HepG2 (cell line): Measurements from ENCODE around the gene TK2. TPM values are rescaled to one million over a fixed set of nuclear protein-coding genes. Genes with fewer than 3 reads are reported as not detected.
"Not testable (repeated sequence)": the region's sequence is repeated elsewhere in the genome, so short reads cannot be mapped to it uniquely, and the experiment has no call there.

Source experiments
- ATAC-seq: fragments of 200-7000 bp; cut with Tn5 transposase; 3 replicates; pipeline ENCODE4 v1.9.1; 2020; ENCODE audit warnings: mild to moderate bottlenecking, moderate library complexity
- BruUV-seq: library from RNA; stranded (reverse); fragments of 400-500 nt; replicated peaks from 2 replicates; lab custom pipeline; 2021; lab: Mats Ljungman, UMichigan
- CTCF ChIA-PET: fragments of 300-600 bp; formaldehyde crosslinking; extraction: SDS; loops from one replicate; lab custom pipeline; 2021; ENCODE audit warnings: low total read pairs, inconsistent platforms, low intra/inter-chr PET ratio; lab: Yijun Ruan, JAX
- POLR2A ChIA-PET: fragments of 350-600 bp; sonication (Branson Sonifier 250); formaldehyde crosslinking; loops from one replicate; lab custom pipeline; 2020; ENCODE audit warnings: antibody characterized with exemption, inconsistent platforms; lab: Yijun Ruan, JAX
- DNase-seq: peaks from one replicate; pipeline ENCODE4 v3.0.0-alpha.2; 2015; ENCODE audit warnings: low spot score
- FAIRE-seq: peaks from 3 replicates; lab custom pipeline; 2011; peaks lifted over from hg19 to GRCh38; lab: Jason Lieb, UNC
- H2AFZ ChIP-seq: one replicate; pipeline ENCODE4 v1.6.1; 2011; ENCODE audit warnings: low read length, inconsistent platforms
- H3K27ac ChIP-seq: fragments of 300-600 bp; 3 replicates; pipeline ENCODE4 v1.8.0; 2011; ENCODE audit warnings: mixed run types, mild to moderate bottlenecking, mixed read lengths, low read length, inconsistent platforms; ENCODE audit not compliant: insufficient read depth; ENCODE audit errors: extremely low read length
- H3K27me3 ChIP-seq, 2 experiments: fragments of 200-600 bp in 1 of 2; 2 replicates in 1 of 2; 3 replicates in 1 of 2; pipeline versions ENCODE4 v1.6.0 to v1.8.0; 2011; ENCODE audit warnings: low read length in 2 of 2, mild to moderate bottlenecking in 2 of 2, moderate library complexity in 2 of 2, inconsistent platforms in 1 of 2; ENCODE audit not compliant: insufficient read depth in 2 of 2, control insufficient read depth in 1 of 2
- H3K36me3 ChIP-seq, 2 experiments: fragments of 200-600 bp in 1 of 2; replicated peaks in 1 of 2; 2 replicates in 1 of 2; 3 replicates in 1 of 2; pipeline versions ENCODE4 v1.5.1 to v1.8.0; 2011; ENCODE audit warnings: low read length in 2 of 2, inconsistent platforms in 1 of 2; ENCODE audit not compliant: insufficient read depth in 2 of 2, control insufficient read depth in 1 of 2
- H3K4me1 ChIP-seq: 2 replicates; pipeline ENCODE4 v1.5.1; 2012; ENCODE audit warnings: low read length, inconsistent platforms; ENCODE audit not compliant: insufficient read depth
- H3K4me2 ChIP-seq: 2 replicates; pipeline ENCODE4 v1.6.0; 2011; ENCODE audit warnings: low read depth, low read length, inconsistent platforms
- H3K4me3 ChIP-seq, 3 experiments: fragments of 200-600 bp in 1 of 3; sonication (generic), shearing (Covaris generic) in 1 of 3; replicated peaks in 1 of 3; 2 replicates each; pipeline ENCODE4 v1.5.1; 2011 to 2016; ENCODE audit warnings: low read length in 3 of 3, inconsistent platforms in 2 of 3, low read depth in 2 of 3, mild to moderate bottlenecking in 2 of 3, control low read depth in 1 of 3, mixed read lengths in 1 of 3; ENCODE audit not compliant: insufficient read depth in 1 of 3
- H3K79me2 ChIP-seq: one replicate; pipeline ENCODE4 v1.6.1; 2011; ENCODE audit warnings: low read length, inconsistent platforms; ENCODE audit not compliant: insufficient read depth
- H3K9ac ChIP-seq: 2 replicates; pipeline ENCODE4 v1.6.0; 2011; ENCODE audit warnings: mild to moderate bottlenecking, low read depth, low read length, inconsistent platforms; ENCODE audit not compliant: insufficient read depth
- H3K9me3 ChIP-seq: 2 replicates; pipeline ENCODE4 v1.5.1; 2012; ENCODE audit warnings: mild to moderate bottlenecking, low read length
- H4K20me1 ChIP-seq: 2 replicates; pipeline ENCODE4 v1.6.0; 2011; ENCODE audit warnings: inconsistent platforms, mild to moderate bottlenecking, low read length, moderate library complexity; ENCODE audit not compliant: insufficient read depth
- BCL6 ChIP-seq: IDR thresholded peaks from 2 replicates; pipeline ENCODE4 v1.6.1; 2016; ENCODE audit warnings: missing genetic modification reagents, missing compliant biosample characterization
- HNF1B ChIP-seq: sonication (generic); formaldehyde crosslinking; IDR thresholded peaks from 2 replicates; pipeline ENCODE4 v1.5.1; 2020; ENCODE audit warnings: mild to moderate bottlenecking, moderate library complexity, missing genetic modification reagents
- HNF4A ChIP-seq: sonication (generic); formaldehyde crosslinking; IDR thresholded peaks from 2 replicates; pipeline ENCODE4 v1.4.0; 2020; ENCODE audit warnings: missing genetic modification reagents
- MAZ ChIP-seq, 2 experiments: sonication (generic) in 1 of 2; formaldehyde crosslinking in 1 of 2; IDR thresholded peaks; 2 replicates each; pipeline versions ENCODE4 v1.5.0 to v1.6.1; 2012 to 2020; ENCODE audit warnings: low read depth in 2 of 2, mild to moderate bottlenecking in 2 of 2, borderline replicate concordance in 1 of 2, improper control_type of control experiment in 1 of 2, low read length in 1 of 2, missing genetic modification reagents in 1 of 2, moderate library complexity in 1 of 2
- MED1 ChIP-seq: sonication (generic); formaldehyde crosslinking; IDR thresholded peaks from 2 replicates; pipeline ENCODE4 v1.4.0; 2020; ENCODE audit warnings: missing genetic modification reagents
- NR2F6 ChIP-seq, 2 experiments: IDR thresholded peaks; 2 replicates each; pipeline ENCODE4 v1.6.1; 2016; ENCODE audit warnings: antibody characterized with exemption in 1 of 2, mild to moderate bottlenecking in 1 of 2
- RARA ChIP-seq: IDR thresholded peaks from 2 replicates; pipeline ENCODE4 v1.6.1; 2016; ENCODE audit warnings: missing genetic modification reagents, missing compliant biosample characterization
- ZBTB38 ChIP-seq: sonication (generic); formaldehyde crosslinking; IDR thresholded peaks from 2 replicates; pipeline ENCODE4 v1.5.1; 2020; ENCODE audit warnings: mild to moderate bottlenecking, missing genetic modification reagents
- ZFX ChIP-seq: sonication (generic); formaldehyde crosslinking; IDR thresholded peaks from 2 replicates; pipeline ENCODE4 v1.4.0; 2020; ENCODE audit warnings: mild to moderate bottlenecking, low read depth, missing genetic modification reagents, moderate library complexity
- ZNF160 ChIP-seq: sonication (generic); formaldehyde crosslinking; IDR thresholded peaks from 2 replicates; pipeline ENCODE4 v1.8.0; 2022; ENCODE audit warnings: mild to moderate bottlenecking, inconsistent platforms, missing genetic modification reagents
- WGBS: methylation state at CpG from one replicate; pipeline ENCODE4 v1.1.6; 2017; ENCODE audit warnings: low lambda C conversion rate; 5-methylcytosine and 5-hydroxymethylcytosine counted together
- in situ Hi-C: cut with HindIII; loops from 2 replicates; pipeline ENCODE4 v1.10.0; 2017; ENCODE audit warnings: low pct_unique_long_range_greater_than_20kb; ENCODE audit not compliant: extremely low pct_ligation_motif_present
- intact Hi-C: fragments of 100-400 bp; cut with micrococcal nuclease; formaldehyde crosslinking; loops from one replicate; pipeline ENCODE4 v1.10.0; 2022; ENCODE audit not compliant: unreplicated experiment
- polyA plus RNA-seq, 8 experiments: library from polyadenylated mRNA; depleted of rRNA in 3 of 8; stranded (reverse) in 7 of 8; unstranded in 1 of 8; fragments of >200 nt; fragmentation: Illumina TruSeq in 4 of 8; extraction: Trizol in 4 of 8; gene quantifications; 2 replicates each; pipeline versions ENCODE4 v1.2.1 to v1.2.3, GENCODE V29; 2011 to 2016; ENCODE audit warnings: low read depth in 4 of 8, missing spikeins in 1 of 8, mixed read lengths in 1 of 8; ENCODE audit not compliant: insufficient read depth in 1 of 8
- total RNA-seq, 5 experiments: library from RNA; depleted of rRNA; stranded (reverse); fragments of >200 nt; fragmentation: Illumina TruSeq; extraction: Trizol; gene quantifications; 2 replicates each; pipeline ENCODE4 v1.2.3, GENCODE V29; 2016; ENCODE audit warnings: low read depth in 1 of 5
- TF ChIP-seq, protein P1 (sequence below): sonication (generic); formaldehyde crosslinking; IDR thresholded peaks from 2 replicates; pipeline ENCODE4 v1.4.0; 2020; ENCODE audit warnings: missing genetic modification reagents

Gene TK2
- total and polyA plus RNA-seq, 2 of the 13 experiments (the other 11 are each of a cell fraction or from before 2014, with no cell fraction given), result 18.7 to 21.0 TPM

GRCh38 chr16:66514980-66515595, 34.8 kb downstream of the TK2 start (continued):
- TF ChIP-seq RARA (CRISPR knock-in tag) (peak; percentile 52; the same call in 1 of the 2 replicates), HNF4A (CRISPR knock-in tag) (peak; percentile 8; the same call in 1 of the 2 replicates), ZFX (peak; percentile 14; the same call in 1 of the 2 replicates), ZBTB38 (peak; percentile 74; the same call in 1 of the 2 replicates), BCL6 (0 out of 2 replicates have a peak, but pooled peaks have one; percentile 28)

- peaks cover 66% of the 10 kb centered on the region for H3K4me1 ChIP-seq
- H3K4me3 ChIP-seq, in situ Hi-C loops, H2AFZ ChIP-seq, H3K9ac ChIP-seq, H3K4me2 ChIP-seq, H4K20me1 ChIP-seq, H3K36me3 ChIP-seq, H3K9me3 ChIP-seq, CTCF ChIA-PET, H3K79me2 ChIP-seq, FAIRE-seq, H3K27ac ChIP-seq, DNase-seq, BruUV-seq, POLR2A ChIA-PET, intact Hi-C loops, ATAC-seq, H3K27me3 ChIP-seq: not testable (repeated sequence)
- 97% methylated on average over 11 of the region's 17 CpGs for WGBS
Measured at GRCh38 chr16:66514391-66514790, 35.5 kb downstream of the TK2 start.

DNA sequence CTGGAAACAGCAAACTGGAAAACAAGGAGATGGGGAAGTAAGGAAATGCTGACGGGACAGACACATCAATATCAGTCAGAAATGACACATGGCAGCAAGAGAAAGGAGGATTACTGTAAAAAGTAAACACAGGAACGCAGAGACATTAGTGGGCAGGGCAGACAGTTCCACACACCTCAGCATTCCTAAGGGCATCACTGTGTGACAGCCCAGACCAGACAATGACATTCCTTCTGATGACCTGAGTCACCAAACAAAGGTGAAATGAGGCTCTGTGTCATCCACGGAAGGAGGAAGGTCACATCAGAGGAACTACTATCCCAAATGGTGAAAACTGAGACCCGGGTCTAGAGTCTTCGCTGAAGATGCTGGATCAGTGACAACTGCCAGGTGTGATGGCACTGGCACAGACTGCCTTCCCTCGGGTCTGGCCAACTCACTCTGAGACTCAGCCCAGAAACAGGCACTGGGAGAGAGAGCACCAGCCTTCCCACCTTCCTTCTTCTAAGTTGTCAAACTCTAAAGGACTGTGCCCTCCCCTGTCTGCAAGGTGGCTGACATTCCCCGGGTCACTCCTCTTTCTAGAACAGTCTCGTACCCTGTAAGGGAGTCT, 36.7 kb downstream of the TK2 start:
- H3K9ac ChIP-seq, result peak overlapping the region; percentile 48
- ChIA-PET POLR2A (interaction anchor here (1.4 to 2.2 kb wide), 3 partner anchors 11 to 39 kb away, joined by 5 to 10 read pairs (median 6); partner anchors contain the start of genes CKLF and TK2), CTCF (no interaction called here)
- H3K36me3 ChIP-seq, result peaks cover 3 to 5% of the 10 kb centered on the region in 2 experiments; a peak in 3 of 5 replicates
- DNase-seq (peak; percentile 93), ATAC-seq (peak; percentile 50), FAIRE-seq (peak; percentile 87)
- peak overlapping the region; percentile 46 for H3K4me2 ChIP-seq
- 38% methylated on average over 7 of the region's 8 CpGs for WGBS
- H3K9me3 ChIP-seq, result no peaks in the 10 kb centered on the region
- peaks cover 62% of the 10 kb centered on the region for H3K4me1 ChIP-seq
- in situ Hi-C loops, result no loop called here
- H3K27ac ChIP-seq, result peak overlapping the region; percentile 71
- H3K27me3 ChIP-seq, result no peaks in the 10 kb centered on the region
- intact Hi-C loops, result no loop called here
- H2AFZ ChIP-seq, result no peak overlapping the region
- no TSS peak for BruUV-seq
- peak overlapping the region in 1 of 3 experiments; percentile 15; a peak in 1 of 6 replicates for H3K4me3 ChIP-seq
- no peaks in the 10 kb centered on the region for H3K79me2 ChIP-seq
- no peaks in the 10 kb centered on the region for H4K20me1 ChIP-seq
- TF ChIP-seq, protein P1, sequence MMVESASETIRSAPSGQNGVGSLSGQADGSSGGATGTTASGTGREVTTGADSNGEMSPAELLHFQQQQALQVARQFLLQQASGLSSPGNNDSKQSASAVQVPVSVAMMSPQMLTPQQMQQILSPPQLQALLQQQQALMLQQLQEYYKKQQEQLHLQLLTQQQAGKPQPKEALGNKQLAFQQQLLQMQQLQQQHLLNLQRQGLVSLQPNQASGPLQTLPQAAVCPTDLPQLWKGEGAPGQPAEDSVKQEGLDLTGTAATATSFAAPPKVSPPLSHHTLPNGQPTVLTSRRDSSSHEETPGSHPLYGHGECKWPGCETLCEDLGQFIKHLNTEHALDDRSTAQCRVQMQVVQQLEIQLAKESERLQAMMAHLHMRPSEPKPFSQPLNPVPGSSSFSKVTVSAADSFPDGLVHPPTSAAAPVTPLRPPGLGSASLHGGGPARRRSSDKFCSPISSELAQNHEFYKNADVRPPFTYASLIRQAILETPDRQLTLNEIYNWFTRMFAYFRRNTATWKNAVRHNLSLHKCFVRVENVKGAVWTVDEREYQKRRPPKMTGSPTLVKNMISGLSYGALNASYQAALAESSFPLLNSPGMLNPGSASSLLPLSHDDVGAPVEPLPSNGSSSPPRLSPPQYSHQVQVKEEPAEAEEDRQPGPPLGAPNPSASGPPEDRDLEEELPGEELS (CRISPR knock-in tag), result peak; percentile 46; the same call in 1 of the 2 replicates
- TF ChIP-seq HNF1B (CRISPR knock-in tag) (no peak), NR2F6 (IDR thresholded peaks at IDR 0.05) (peak; percentile 48), NR2F6 (CRISPR knock-in tag; IDR thresholded peaks at IDR 0.05) (peak; percentile 88), ZNF160 (CRISPR knock-in tag) (no peak), MED1 (peak; percentile 66), MAZ (IDR thresholded peaks at IDR 0.05; ENCODE audit: borderline replicate concordance, low read depth, low read length) (no peak), MAZ (CRISPR knock-in tag; IDR thresholded peaks at IDR 0.05; ENCODE audit: low read depth) (peak; percentile 30; the same call in 1 of the 2 replicates)
